GM18526 (cell line): ENCODE data around the gene CACNA2D1.

Experiments used
- POLR2A ChIP-seq: IDR thresholded peaks from 3 replicates; pipeline ENCODE4 v1.6.1; 2011; ENCODE audit not compliant: insufficient read length; ENCODE audit errors: extremely low read depth

Gene CACNA2D1

GRCh38 chr7:81902536-81902935 lies 541.0 kb downstream of the CACNA2D1 start:
- TF ChIP-seq POLR2A, result no peak
